HepG2 (cell line): ENCODE results near the gene ZNF771. TPM values are rescaled to one million over a fixed set of nuclear protein-coding genes. Genes with fewer than 3 reads are reported as not detected.
A peak's percentile ranks its signal among the peaks of the same experiment; 100 is the strongest.

Experiments
- AHDC1 ChIP-seq: sonication (generic); formaldehyde crosslinking; IDR thresholded peaks from 2 replicates; pipeline ENCODE4 v1.5.1; 2020; ENCODE audit warnings: mild to moderate bottlenecking, missing genetic modification reagents, borderline replicate concordance
- CCAR2 ChIP-seq: fragments of 200-400 bp; formaldehyde crosslinking; optimal IDR thresholded peaks from 2 replicates; pipeline ENCODE3; 2018; ENCODE audit warnings: low read depth, mild to moderate bottlenecking, low read length, moderate library complexity
- CREM ChIP-seq, 2 experiments: sonication (generic) in 1 of 2; formaldehyde crosslinking in 1 of 2; IDR thresholded peaks; 2 replicates each; pipeline versions ENCODE4 v1.4.0 to v1.6.1; 2016 to 2020; ENCODE audit warnings: antibody characterized with exemption in 1 of 2, mild to moderate bottlenecking in 1 of 2, missing genetic modification reagents in 1 of 2
- E2F5 ChIP-seq: sonication (generic); formaldehyde crosslinking; conservative IDR thresholded peaks from 2 replicates; pipeline ENCODE4 v1.4.0; 2020; ENCODE audit warnings: missing genetic modification reagents
- GLI4 ChIP-seq: sonication (generic); formaldehyde crosslinking; IDR thresholded peaks from 2 replicates; pipeline ENCODE4 v1.5.1; 2020; ENCODE audit warnings: missing genetic modification reagents, mild to moderate bottlenecking, moderate library complexity, borderline replicate concordance
- IRF2 ChIP-seq: IDR thresholded peaks from 2 replicates; pipeline ENCODE4 v1.6.1; 2018; ENCODE audit warnings: missing genetic modification reagents, missing compliant biosample characterization
- MTF2 ChIP-seq: sonication (generic); formaldehyde crosslinking; IDR thresholded peaks from 2 replicates; pipeline ENCODE4 v1.5.0; 2020; ENCODE audit warnings: missing genetic modification reagents, borderline replicate concordance
- NCOR1 ChIP-seq: fragments of 200-600 bp; sonication (generic); IDR thresholded peaks from 2 replicates; pipeline ENCODE4 v1.7.0; 2017; ENCODE audit warnings: antibody characterized with exemption, low read length, borderline replicate concordance
- PLRG1 ChIP-seq: fragments of 450-650 bp; conservative IDR thresholded peaks from 2 replicates; pipeline ENCODE4 v1.6.1; 2016
- RBM39 ChIP-seq: fragments of 200-400 bp; formaldehyde crosslinking; IDR thresholded peaks from one replicate; pipeline ENCODE4 v1.6.1; 2018; ENCODE audit warnings: antibody characterized with exemption, mild to moderate bottlenecking, low read depth, low read length; ENCODE audit not compliant: poor library complexity, severe bottlenecking
- RCOR2 ChIP-seq: IDR thresholded peaks from 2 replicates; pipeline ENCODE4 v1.6.1; 2016; ENCODE audit warnings: missing biosample characterization, missing genetic modification reagents
- SNAPC5 ChIP-seq: sonication (generic); formaldehyde crosslinking; IDR thresholded peaks from 2 replicates; pipeline ENCODE4 v1.8.1; 2023; ENCODE audit warnings: mild to moderate bottlenecking, missing genetic modification reagents, borderline replicate concordance
- SNRNP70 ChIP-seq: fragments of 200-400 bp; formaldehyde crosslinking; IDR thresholded peaks from 2 replicates; pipeline ENCODE4 v1.6.1; 2017; ENCODE audit warnings: mild to moderate bottlenecking, low read depth, low read length, moderate library complexity
- ZBTB1 ChIP-seq: sonication (generic); formaldehyde crosslinking; IDR thresholded peaks from 2 replicates; pipeline ENCODE4 v1.4.0; 2020; ENCODE audit warnings: missing genetic modification reagents, borderline replicate concordance
- ZBTB37 ChIP-seq: sonication (generic); formaldehyde crosslinking; IDR thresholded peaks from 2 replicates; pipeline ENCODE4 v1.4.0; 2020; ENCODE audit warnings: mild to moderate bottlenecking, missing genetic modification reagents
- ZNF260 ChIP-seq: sonication (generic); formaldehyde crosslinking; IDR thresholded peaks from 2 replicates; pipeline ENCODE4 v1.4.0; 2020; ENCODE audit warnings: missing genetic modification reagents, low read depth, mild to moderate bottlenecking, borderline replicate concordance
- ZNF343 ChIP-seq: sonication (generic); formaldehyde crosslinking; IDR thresholded peaks from 2 replicates; pipeline ENCODE4 v1.4.0; 2020; ENCODE audit warnings: mild to moderate bottlenecking, missing genetic modification reagents
- ZNF530 ChIP-seq: sonication (generic); formaldehyde crosslinking; IDR thresholded peaks from 2 replicates; pipeline ENCODE4 v1.5.0; 2020; ENCODE audit warnings: low read depth, mild to moderate bottlenecking, missing genetic modification reagents
- ZNF761 ChIP-seq: sonication (generic); formaldehyde crosslinking; conservative IDR thresholded peaks from 2 replicates; pipeline ENCODE4 v1.4.0; 2020; ENCODE audit warnings: mild to moderate bottlenecking, missing genetic modification reagents
- polyA plus RNA-seq, 8 experiments: library from polyadenylated mRNA; depleted of rRNA in 3 of 8; stranded (reverse) in 7 of 8; unstranded in 1 of 8; fragments of >200 nt; fragmentation: Illumina TruSeq in 4 of 8; extraction: Trizol in 4 of 8; gene quantifications; 2 replicates each; pipeline versions ENCODE4 v1.2.1 to v1.2.3, GENCODE V29; 2011 to 2016; ENCODE audit warnings: low read depth in 4 of 8, missing spikeins in 1 of 8, mixed read lengths in 1 of 8; ENCODE audit not compliant: insufficient read depth in 1 of 8
- total RNA-seq, 5 experiments: library from RNA; depleted of rRNA; stranded (reverse); fragments of >200 nt; fragmentation: Illumina TruSeq; extraction: Trizol; gene quantifications; 2 replicates each; pipeline ENCODE4 v1.2.3, GENCODE V29; 2016; ENCODE audit warnings: low read depth in 1 of 5

ZNF771 gene
- total and polyA plus RNA-seq, 2 of the 13 experiments (the other 11 are each of a cell fraction or from before 2014, with no cell fraction given): 5.0 to 11.8 TPM

GRCh38 chr16:30378236-30379157 lies 28.9 kb upstream of the ZNF771 start (continued):
- TF ChIP-seq AHDC1: no peak
- no peak for TF ChIP-seq ZNF260 (CRISPR knock-in tag)
- TF ChIP-seq IRF2 (CRISPR knock-in tag): no peak; the same call in 1 of the 2 replicates
- no peak for TF ChIP-seq CREM (IDR thresholded peaks at IDR 0.05)
- no peak for TF ChIP-seq CREM (CRISPR knock-in tag; IDR thresholded peaks at IDR 0.05)
- no peak for TF ChIP-seq SNAPC5 (CRISPR knock-in tag)
- no peak for TF ChIP-seq GLI4
- peak; percentile 67 for TF ChIP-seq E2F5 (CRISPR knock-in tag)
- no peak for TF ChIP-seq ZNF530 (CRISPR knock-in tag)
- TF ChIP-seq ZNF761 (CRISPR knock-in tag): peak; percentile 64; the same call in 1 of the 2 replicates
- TF ChIP-seq NCOR1: peak; percentile 24; the same call in 1 of the 2 replicates
- TF ChIP-seq CCAR2: no peak
- no peak for TF ChIP-seq SNRNP70
- TF ChIP-seq RCOR2: no peak
- TF ChIP-seq PLRG1: no peak
- peak; percentile 38 for TF ChIP-seq RBM39
- TF ChIP-seq ZBTB1 (CRISPR knock-in tag): 0 out of 2 replicates have a peak, but pooled peaks have one; percentile 39
- peak; percentile 85; the same call in 1 of the 2 replicates for TF ChIP-seq ZNF343 (CRISPR knock-in tag)
- TF ChIP-seq ZBTB37 (CRISPR knock-in tag): no peak
- peak; percentile 76; the same call in 1 of the 2 replicates for TF ChIP-seq MTF2
